ENCODE results near the gene RHOF.

Gene RHOF

GRCh38 chr12:121740847-121741246 lies 52.6 kb downstream of the RHOF start:
- no peak for DNase-seq

GRCh38 chr12:121738340-121738858 lies 55.1 kb downstream of the RHOF start:
- no peak for DNase-seq

GRCh38 chr12:121733849-121734248 lies 59.6 kb downstream of the RHOF start:
- no peak for DNase-seq

GRCh38 chr12:121731473-121731872 lies 62.0 kb downstream of the RHOF start:
- DNase-seq, result no peak

GRCh38 chr12:121729021-121729420 lies 64.5 kb downstream of the RHOF start:
- DNase-seq, result no peak

Data from activated T-cell treated with anti-CD3 and anti-CD28 coated beads, Interleukin-2, amount 50 U/mL, for 1 hour (primary cell).